Measurements from ENCODE around the gene TTLL8. TPM values are rescaled to one million over a fixed set of nuclear protein-coding genes. Genes with fewer than 3 reads are reported as not detected.

The TTLL8 gene
- polyA plus RNA-seq, 2 of the 4 experiments (the other 2 are of a cell fraction) = not detected

DNA sequence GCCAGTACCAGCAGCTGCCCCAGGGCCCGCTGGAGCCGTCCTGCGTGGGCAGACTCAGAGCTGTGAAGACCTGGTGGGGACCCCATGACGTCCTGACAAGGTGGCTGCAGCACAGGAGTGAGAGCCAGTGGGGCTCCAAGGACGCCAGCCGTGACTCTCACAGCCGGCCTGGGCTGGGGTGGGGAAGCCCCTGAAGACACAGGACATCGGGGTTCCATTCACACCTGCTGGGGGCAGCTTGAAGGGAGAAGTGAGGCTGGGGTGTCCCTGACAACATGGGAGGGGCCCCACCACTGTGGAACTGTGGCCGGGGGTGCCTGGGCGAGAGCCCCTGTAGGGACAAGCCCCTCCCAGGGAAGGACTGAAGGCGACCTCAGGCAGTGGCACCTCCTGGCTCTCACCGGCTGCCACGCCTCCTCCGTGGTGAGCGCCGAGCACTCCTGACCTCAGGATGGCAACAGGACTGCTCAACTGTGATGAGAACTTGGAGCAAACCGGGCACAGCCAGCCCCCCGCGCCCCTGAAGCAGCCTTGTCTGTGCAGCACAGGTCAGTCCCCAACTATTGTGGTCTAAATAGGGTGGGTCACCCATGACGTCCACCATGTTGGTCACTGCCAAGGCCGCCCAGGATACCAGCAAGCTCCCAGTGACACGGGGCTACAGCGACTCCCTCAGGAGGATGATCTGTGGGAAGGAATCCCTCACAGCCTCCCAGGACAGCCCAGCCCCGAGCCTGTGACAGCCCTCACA, 22.8 kb downstream of the TTLL8 start:
- TF ChIP-seq GATA3 (IDR thresholded peaks at IDR 0.05; ENCODE audit: borderline replicate concordance) = no peak
- no peak for TF ChIP-seq CHD4 (IDR thresholded peaks at IDR 0.05; ENCODE audit: borderline replicate concordance)
- TF ChIP-seq CHD2 (IDR thresholded peaks at IDR 0.05; ENCODE audit: low read length, partially characterized antibody) = no peak
- TF ChIP-seq CBX2 (IDR thresholded peaks at IDR 0.05; ENCODE audit: borderline replicate concordance, low read depth) = no peak
- TF ChIP-seq NPAS2 (CRISPR knock-in tag; IDR thresholded peaks at IDR 0.05; ENCODE audit: borderline replicate concordance) = no peak
- no peak for TF ChIP-seq JUNB (IDR thresholded peaks at IDR 0.05)
- no peak for TF ChIP-seq KDM5A (IDR thresholded peaks at IDR 0.05)
- TF ChIP-seq JUN (IDR thresholded peaks at IDR 0.05) = no peak
- no peak for TF ChIP-seq MYC (IDR thresholded peaks at IDR 0.05; ENCODE audit: borderline replicate concordance, low read length)
- TF ChIP-seq SMC3 (IDR thresholded peaks at IDR 0.05) = no peak
- Histone ChIP-seq H3K27ac (no peak overlapping the region), H3K9me3 (peaks cover 9% of the 10 kb centered on the region; the same call in 1 of the 3 replicates), H3K4me2 (no peak overlapping the region), H3K4me1 (no peaks in the 10 kb centered on the region), H3K4me3 (no peak overlapping the region)
- DNase-seq (ENCODE audit: low read depth in 1 of 2, low spot score in 1 of 2) = no peak
- POLR2A ChIA-PET = no interaction called here
- no peak for FAIRE-seq
- CTCF ChIA-PET = interaction anchor here (1.4 kb wide), 2 partner anchors 103 to 105 kb away, joined by 3 to 5 read pairs; no protein-coding TSS in a partner anchor
- ATAC-seq = no peak
- WGBS (ENCODE audit: missing lambda C conversion rate) = no CpG with 5 or more reads among the region's 24 CpGs

DNA sequence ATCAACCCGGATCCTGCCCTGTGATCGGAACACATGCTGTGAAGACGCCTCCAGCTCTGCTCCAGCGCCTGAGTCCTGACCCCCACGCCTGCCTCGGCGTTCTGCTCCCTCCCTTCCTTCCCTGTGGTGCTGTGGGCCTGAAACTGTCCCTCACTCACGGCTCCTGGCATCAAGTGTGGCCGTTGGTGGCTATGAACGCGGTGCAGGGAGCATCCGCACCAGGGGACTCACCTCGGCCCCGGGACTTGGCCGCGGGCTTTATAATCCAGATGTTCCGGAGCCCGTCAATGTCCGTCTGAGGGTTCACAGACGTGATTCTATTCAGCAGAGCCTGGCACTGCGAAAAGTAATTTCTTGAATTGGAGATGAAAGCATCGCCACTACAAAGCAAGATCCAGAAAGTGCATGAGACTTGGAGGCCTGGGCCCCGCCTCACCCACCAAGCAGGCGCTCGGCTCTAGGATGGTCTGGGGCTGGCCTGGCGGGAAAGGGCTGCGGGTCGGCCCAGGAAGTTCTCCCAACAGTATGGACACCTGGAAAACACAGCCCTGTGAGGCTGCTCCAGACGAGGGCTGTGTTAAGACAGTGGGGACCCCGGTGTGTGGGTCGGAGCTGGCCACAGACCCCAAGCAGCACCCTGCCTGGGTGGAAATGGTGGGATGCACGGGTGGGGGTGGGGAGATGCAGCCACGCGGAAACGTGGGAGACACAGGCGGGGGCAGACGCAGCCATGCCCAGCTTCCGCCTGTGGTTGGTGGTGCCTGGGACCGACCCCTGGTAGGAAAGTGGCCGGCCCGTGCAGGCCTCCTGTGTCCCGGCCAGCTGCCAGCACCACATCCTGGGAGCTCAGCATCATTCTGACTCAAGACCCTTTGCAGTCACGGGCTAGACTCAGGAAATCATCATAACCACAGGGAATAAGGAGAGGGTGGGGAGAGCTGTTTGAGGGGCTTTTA, 23.7 kb downstream of the TTLL8 start:
- no peak for FAIRE-seq
- Histone ChIP-seq H3K4me2 (no peak overlapping the region), H3K27ac (no peak overlapping the region), H3K4me3 (no peak overlapping the region), H3K4me1 (peaks cover 6% of the 10 kb centered on the region; the same call in 1 of the 3 replicates), H3K9me3 (peaks cover 9% of the 10 kb centered on the region; the same call in 1 of the 3 replicates)
- no peak for DNase-seq (ENCODE audit: low read depth in 1 of 2, low spot score in 1 of 2)
- WGBS (ENCODE audit: missing lambda C conversion rate) = 69% methylated on average over 24 of the region's 43 CpGs
- POLR2A ChIA-PET = no interaction called here
- CTCF ChIA-PET = interaction anchor here (0.9 to 1.1 kb wide), 2 partner anchors 33 to 41 kb away, joined by 3 read pairs; no protein-coding TSS in a partner anchor
- TF ChIP-seq ESRRA (IDR thresholded peaks at IDR 0.05; ENCODE audit: borderline replicate concordance, low read length) = no peak
- TF ChIP-seq FOXS1 (CRISPR knock-in tag; IDR thresholded peaks at IDR 0.05) = no peak
- TF ChIP-seq CEBPB (IDR thresholded peaks at IDR 0.05) = no peak
- TF ChIP-seq, protein P1, sequence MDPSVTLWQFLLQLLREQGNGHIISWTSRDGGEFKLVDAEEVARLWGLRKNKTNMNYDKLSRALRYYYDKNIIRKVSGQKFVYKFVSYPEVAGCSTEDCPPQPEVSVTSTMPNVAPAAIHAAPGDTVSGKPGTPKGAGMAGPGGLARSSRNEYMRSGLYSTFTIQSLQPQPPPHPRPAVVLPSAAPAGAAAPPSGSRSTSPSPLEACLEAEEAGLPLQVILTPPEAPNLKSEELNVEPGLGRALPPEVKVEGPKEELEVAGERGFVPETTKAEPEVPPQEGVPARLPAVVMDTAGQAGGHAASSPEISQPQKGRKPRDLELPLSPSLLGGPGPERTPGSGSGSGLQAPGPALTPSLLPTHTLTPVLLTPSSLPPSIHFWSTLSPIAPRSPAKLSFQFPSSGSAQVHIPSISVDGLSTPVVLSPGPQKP (IDR thresholded peaks at IDR 0.05; ENCODE audit: low read depth, low read length) = no peak
- TF ChIP-seq RAD21 (conservative IDR thresholded peaks at IDR 0.05 in 1 of 2, IDR thresholded peaks at IDR 0.05 in 1 of 2) = no peak
- TF ChIP-seq, protein P2, sequence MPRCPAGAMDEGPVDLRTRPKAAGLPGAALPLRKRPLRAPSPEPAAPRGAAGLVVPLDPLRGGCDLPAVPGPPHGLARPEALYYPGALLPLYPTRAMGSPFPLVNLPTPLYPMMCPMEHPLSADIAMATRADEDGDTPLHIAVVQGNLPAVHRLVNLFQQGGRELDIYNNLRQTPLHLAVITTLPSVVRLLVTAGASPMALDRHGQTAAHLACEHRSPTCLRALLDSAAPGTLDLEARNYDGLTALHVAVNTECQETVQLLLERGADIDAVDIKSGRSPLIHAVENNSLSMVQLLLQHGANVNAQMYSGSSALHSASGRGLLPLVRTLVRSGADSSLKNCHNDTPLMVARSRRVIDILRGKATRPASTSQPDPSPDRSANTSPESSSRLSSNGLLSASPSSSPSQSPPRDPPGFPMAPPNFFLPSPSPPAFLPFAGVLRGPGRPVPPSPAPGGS (IDR thresholded peaks at IDR 0.05) = no peak
- no peak for TF ChIP-seq SREBF2 (IDR thresholded peaks at IDR 0.05)
- TF ChIP-seq, protein P3, sequence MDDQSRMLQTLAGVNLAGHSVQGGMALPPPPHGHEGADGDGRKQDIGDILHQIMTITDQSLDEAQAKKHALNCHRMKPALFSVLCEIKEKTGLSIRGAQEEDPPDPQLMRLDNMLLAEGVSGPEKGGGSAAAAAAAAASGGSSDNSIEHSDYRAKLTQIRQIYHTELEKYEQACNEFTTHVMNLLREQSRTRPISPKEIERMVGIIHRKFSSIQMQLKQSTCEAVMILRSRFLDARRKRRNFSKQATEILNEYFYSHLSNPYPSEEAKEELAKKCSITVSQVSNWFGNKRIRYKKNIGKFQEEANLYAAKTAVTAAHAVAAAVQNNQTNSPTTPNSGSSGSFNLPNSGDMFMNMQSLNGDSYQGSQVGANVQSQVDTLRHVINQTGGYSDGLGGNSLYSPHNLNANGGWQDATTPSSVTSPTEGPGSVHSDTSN (IDR thresholded peaks at IDR 0.05) = no peak
- TF ChIP-seq MYC (IDR thresholded peaks at IDR 0.05; ENCODE audit: borderline replicate concordance, low read length) = no peak
- TF ChIP-seq GATA3 (IDR thresholded peaks at IDR 0.05; ENCODE audit: borderline replicate concordance) = no peak
- no peak for TF ChIP-seq EHF (CRISPR knock-in tag; IDR thresholded peaks at IDR 0.05)
- no peak for TF ChIP-seq HEYL (CRISPR knock-in tag; IDR thresholded peaks at IDR 0.05)
- TF ChIP-seq EHMT2 (IDR thresholded peaks at IDR 0.05; ENCODE audit: low read depth) = no peak
- ATAC-seq = no peak

Data from A549 (cell line).